ENCODE data around the gene HS2ST1. TPM values are rescaled to one million over a fixed set of nuclear protein-coding genes. Genes with fewer than 3 reads are reported as not detected.
"Not testable (repeated sequence)": the region's sequence is repeated elsewhere in the genome, so short reads cannot be mapped to it uniquely, and the experiment has no call there.

The HS2ST1 gene
- 10 to 100 TPM; 18.6 to 26.9 (median 22.6) TPM for polyA plus RNA-seq (ENCODE audit: insufficient read length in 10 of 10)
- long read RNA-seq, donor 1, full-length matches to known transcripts, result 6 of 6 reads
- long read RNA-seq, donor 1, partial matches to known transcripts, result 0 of 6 reads
- long read RNA-seq, donor 1, other reads (novel, unspliced or antisense), result 0 of 6 reads
- long read RNA-seq, donor 2, full-length matches to known transcripts, result 1 of 1 reads
- long read RNA-seq, donor 2, partial matches to known transcripts, result 0 of 1 reads
- long read RNA-seq, donor 2, other reads (novel, unspliced or antisense), result 0 of 1 reads
- long read RNA-seq, donor 3, result 0 reads
- long read RNA-seq, donor 4, full-length matches to known transcripts, result 4 of 4 reads
- long read RNA-seq, donor 4, partial matches to known transcripts, result 0 of 4 reads
- long read RNA-seq, donor 4, other reads (novel, unspliced or antisense), result 0 of 4 reads
- long read RNA-seq, donor 5, full-length matches to known transcripts, result 5 of 5 reads
- long read RNA-seq, donor 5, partial matches to known transcripts, result 0 of 5 reads
- long read RNA-seq, donor 5, other reads (novel, unspliced or antisense), result 0 of 5 reads
- long read RNA-seq, donor 6, full-length matches to known transcripts, result 10 of 10 reads
- long read RNA-seq, donor 6, partial matches to known transcripts, result 0 of 10 reads
- long read RNA-seq, donor 6, other reads (novel, unspliced or antisense), result 0 of 10 reads
- long read RNA-seq, donor 7, full-length matches to known transcripts, result 10 of 10 reads
- long read RNA-seq, donor 7, partial matches to known transcripts, result 0 of 10 reads
- long read RNA-seq, donor 7, other reads (novel, unspliced or antisense), result 0 of 10 reads
- long read RNA-seq, donor 8, full-length matches to known transcripts, result 8 of 8 reads
- long read RNA-seq, donor 8, partial matches to known transcripts, result 0 of 8 reads
- long read RNA-seq, donor 8, other reads (novel, unspliced or antisense), result 0 of 8 reads
- long read RNA-seq, donor 9, result 0 reads

DNA sequence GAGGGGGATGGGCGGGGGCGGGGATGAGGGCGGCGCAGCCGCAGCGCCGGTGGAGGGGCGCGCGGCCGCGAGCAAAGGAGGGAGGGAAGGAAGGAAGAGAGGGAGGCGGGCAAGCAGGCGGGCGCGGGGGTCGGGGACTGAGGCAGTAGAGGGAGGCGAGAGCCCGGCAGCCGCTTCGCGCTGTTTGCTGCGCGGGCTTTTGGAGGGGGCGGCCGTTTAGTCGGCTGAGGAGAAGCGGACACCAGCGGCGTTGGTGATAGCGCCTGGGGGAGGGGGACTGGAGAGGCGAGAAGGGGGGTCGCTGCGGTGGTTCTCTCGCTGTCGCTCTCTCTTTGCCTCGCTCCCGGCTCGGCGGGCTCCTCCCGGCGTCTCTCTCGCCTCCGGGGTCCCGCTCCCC is at the start of gene HS2ST1:
HS2ST1 (plus strand) TSS at position 35 of the 397 bp plus-strand sequence.
- DNase-seq, result no peak

DNA sequence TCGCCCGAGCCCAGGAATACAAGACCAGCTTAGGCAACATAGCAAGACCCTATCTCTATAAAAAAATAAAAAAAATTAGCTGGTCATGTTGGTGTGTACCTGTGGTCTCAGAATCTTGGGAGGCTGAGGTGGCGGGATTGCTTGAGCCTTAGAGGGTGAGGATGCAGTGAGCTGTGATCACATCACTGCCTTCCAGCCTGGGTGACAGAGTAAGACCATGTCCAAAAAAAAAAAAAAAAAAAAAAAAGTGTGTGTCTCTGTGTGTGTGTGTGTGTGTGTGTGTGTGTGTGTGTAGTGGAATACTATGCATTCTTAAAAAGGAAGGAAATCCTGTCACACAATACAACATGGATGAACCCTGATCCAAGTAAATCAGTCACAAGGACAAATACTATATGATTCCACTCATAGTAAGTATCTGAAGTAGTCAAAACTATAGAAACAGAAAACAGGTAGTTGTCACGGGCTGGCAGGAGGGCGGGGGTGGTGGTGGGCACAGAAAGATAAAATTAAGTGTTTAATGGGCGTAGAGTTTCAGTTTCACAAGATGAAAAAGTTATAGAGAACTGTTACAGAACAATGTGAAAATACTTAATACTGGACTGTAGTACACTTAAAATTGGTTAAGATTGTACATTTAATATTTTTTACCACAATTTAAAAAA is 48.3 kb upstream of the HS2ST1 start:
- DNase-seq, result no peak

DNA sequence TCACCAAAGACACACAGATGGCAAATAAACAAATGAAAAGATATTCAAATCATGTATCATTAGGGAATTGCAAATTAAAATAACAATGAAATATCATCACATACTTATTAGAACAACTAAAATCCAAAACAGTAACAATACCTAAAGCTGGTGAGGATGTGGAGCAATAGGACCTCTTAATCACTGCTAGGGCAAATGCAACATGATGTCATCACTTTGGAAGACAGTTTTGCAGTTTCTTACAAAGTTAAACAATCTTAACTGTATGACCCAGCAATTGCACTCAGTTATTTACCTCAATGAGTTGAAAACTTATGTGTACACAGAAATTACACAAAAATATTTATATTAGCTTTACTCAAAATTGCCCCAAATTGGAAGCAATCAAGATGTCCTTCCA is 47.8 kb upstream of the HS2ST1 start:
- DNase-seq, result no peak

DNA sequence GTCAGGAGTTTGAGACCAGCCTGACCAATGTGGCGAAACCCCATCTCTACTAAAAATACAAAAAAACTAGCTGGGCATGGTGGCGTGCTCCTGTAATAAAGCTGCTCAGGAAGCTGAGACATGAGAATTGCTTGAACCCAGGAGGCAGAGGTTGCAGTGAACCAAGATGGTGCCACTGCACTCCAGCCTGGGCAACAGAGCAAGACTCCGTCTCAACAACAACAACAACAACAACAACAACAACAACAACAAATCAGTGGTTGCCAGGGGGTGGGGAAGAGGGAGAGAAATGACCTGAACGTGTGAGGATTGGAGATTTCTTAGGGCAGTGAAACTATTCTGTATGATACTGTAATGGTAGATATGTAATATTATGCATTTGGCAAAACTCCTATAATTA is 47.2 kb upstream of the HS2ST1 start:
- DNase-seq, result not testable (repeated sequence)

DNA sequence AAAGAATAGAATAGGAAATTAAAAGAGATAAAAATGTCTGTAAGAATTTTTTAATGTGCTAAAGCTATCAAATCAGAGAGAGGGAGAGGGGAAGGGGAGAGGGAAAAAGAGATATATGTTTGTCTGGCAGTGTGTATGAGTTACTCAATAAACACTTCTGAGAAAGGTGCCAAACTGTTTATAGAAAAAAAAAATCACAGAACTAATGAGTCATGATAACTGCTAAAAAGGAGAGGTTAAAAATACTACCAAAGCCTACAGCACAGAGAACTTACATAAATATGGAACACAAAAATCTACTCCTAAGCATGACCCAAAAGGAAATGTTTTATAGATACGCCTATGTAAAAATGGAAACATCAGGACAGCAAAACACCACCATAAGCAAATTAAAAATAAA is 46.0 kb upstream of the HS2ST1 start:
- no peak for DNase-seq

DNA sequence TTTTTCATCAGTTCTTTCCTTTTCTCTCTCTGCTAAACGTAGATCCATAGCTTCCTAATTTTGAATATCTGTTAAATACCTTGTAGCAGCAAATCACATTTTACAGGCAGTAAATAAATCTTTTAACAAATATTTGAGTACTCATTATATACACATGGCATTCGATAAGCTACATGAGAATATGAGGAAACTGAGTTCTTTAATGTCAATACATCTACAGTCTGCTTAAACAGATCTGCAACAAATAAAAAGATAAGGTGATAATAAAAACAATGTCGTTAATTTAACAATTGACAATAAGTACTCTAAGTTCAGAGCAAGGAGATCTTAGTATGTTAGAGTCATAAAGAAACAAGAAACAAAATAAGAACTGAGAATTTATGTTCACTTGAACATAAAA is 43.4 kb upstream of the HS2ST1 start:
- DNase-seq, result no peak

DNA sequence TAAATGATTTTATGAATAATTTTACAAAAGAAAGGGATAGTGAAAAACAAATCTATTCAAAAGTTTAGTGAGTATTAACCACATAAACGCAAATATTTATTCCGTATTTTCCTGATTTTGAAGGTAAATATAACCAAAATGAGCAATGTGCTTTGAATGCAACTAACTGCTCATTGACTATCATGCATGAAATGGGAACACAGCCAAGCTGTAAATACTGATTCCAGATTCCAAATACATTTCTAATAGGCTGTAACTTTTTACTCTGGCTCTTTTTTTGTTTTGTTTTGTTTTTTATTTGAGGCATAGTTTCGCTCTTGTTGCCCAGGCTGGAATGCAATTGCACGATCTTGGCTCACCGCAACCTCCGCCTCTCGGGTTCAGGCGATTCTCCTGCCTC is 42.3 kb upstream of the HS2ST1 start:
- DNase-seq, result peak; percentile 9 to 40 (median 15)

DNA sequence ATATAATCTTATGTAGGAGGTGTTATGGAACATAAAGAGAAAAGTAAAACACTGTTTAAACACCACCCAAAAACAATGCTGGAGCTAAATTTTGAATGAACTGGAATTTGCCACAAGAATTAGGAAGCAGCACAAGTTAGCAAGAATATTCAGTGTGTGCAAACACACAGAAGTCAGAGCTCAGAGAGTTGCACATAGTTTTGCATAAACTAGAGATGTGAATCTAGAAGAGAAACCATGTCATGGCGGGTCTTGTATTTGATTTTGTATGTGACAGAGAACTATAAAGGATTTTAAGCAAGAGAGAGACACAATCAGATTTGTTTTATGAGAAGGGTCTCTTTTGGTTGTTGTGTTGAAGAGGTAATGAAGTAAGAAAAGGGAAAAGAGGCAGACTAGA is 38.7 kb upstream of the HS2ST1 start:
- DNase-seq, result no peak

DNA sequence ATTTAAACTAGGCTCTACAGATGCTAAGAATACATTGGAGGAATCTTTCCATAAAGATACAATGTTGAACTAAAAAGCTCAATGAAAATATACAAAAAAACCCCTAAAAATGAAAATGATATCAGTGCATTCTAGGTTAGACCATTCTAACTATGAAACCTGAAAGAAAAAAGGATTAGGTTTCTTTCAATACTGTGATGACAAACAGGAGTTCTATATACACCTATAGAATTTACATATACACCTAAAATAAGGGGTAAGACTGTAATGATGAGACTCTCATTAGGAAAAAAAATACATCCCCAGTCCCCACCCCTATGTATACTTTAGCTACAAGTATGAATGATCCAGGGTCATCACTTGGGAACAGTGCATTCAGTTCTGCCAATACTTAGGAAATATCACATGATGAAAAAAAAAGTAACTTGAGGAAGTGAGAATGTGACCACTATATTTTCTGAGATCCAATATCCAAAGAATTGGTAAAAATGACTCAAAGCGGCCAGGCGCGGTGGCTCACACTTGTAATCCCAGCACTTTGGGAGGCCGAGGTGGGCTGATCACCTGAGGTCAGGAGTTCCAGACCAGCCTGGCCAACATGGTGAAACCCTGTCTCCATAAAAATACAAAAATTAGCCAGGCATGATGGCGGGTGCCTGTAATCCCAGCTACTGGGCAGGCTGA is 26.8 kb upstream of the HS2ST1 start:
- DNase-seq, result no peak

DNA sequence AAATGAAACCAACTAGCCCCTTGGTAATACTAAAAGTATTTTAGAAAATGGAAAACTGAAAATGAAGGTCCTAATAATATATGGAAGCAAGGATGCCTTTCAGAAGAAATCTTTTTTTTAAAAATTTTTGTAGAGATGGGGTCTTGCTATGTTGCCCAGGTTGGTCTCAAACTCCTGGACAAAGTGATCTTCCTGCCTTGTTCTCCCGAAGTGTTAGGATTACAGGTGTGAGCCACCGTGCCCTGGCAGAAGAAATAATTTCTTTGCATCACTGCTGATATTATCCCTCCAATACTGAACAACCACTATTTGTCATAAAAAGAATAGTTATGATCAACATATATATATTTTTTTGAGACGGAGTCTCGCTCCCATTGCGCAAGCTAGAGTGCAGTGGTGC is 26.1 kb upstream of the HS2ST1 start:
- no peak for DNase-seq

DNA sequence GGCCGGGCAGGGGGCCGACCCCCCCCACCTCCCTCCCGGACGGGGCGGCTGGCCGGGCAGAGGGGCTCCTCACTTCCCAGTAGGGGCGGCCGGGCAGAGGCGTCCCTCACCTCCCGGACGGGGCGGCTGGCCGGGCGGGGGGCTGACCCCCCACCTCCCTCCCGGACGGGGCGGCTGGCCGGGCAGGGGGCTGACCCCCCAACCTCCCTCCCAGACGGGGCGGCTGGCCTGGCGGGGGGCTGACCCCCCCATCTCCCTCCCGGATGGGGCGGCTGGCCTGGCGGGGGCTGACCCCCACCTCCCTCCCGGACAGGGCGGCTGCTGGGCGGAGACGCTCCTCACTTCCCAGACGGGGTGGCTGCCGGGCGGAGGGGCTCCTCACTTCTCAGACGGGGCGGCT is 15.0 kb upstream of the HS2ST1 start:
- DNase-seq, result not testable (repeated sequence)

DNA sequence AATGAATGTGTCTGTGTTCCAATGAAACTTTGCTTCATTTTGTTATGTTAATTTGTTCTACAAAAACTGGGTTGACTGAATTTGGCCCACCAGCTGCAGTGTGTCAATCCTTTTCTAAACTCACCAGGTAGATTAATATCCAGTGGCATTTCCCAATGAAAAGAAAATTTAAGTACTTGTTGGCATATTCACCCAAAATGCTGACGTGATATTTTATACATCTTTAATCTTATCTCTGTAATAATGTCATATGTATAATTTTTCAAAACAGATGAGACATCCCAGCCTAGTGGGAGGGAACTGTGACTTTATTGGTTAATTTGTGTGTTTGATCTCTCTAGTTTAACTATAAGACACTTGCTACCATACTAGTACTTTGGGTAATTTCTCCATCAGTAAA is 8.6 kb upstream of the HS2ST1 start:
- no peak for DNase-seq

DNA sequence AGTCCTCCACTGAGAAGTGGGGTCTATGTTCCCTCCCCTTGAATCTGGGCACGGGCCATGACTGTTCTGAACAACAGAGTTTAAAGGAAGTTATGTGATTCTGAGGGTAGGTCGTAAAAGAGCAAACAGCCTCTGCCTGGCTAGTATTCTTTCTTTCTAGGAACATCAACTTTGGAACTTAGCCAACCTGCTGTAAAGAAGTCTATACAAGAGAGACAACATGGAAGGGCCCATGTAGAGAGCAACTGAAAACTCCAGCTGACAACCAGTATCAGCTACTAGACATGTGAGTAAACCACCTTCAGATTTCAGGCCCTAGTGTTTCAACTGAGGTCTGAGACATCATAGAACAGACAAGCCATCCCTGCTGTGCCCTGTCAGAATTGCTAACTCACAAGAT is 8.0 kb upstream of the HS2ST1 start:
- peak in 1 of 3 donors; percentile 3 for DNase-seq

DNA sequence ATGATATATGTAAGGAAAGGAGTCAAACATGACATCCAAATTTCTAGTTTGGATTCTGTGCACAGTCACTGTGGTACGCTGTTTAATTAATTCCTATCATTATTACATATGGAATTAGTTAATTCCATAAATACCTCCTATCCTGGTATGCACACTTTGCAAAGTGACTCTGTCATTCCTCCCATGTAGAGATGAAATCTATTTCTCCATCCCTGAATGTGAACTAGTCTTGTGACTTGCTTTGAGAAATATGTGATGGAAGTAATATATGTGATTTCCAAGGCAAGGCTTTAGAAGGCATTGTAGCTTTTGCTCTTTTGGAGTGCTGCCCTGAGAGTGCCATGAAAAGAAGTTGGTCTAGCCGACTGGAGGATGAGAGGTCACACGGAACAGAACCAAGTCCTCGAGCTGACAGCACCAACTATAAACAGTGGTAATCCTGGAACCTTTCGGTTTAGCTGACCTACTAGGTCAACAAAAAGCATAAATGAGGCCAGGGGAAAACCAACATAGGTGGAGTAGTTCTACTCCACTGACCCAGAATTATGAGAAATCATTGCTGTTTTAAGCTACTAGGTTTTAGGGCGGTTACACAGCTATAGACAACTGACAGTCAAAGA is 2.0 kb upstream of the HS2ST1 start:
- DNase-seq, result no peak

DNA sequence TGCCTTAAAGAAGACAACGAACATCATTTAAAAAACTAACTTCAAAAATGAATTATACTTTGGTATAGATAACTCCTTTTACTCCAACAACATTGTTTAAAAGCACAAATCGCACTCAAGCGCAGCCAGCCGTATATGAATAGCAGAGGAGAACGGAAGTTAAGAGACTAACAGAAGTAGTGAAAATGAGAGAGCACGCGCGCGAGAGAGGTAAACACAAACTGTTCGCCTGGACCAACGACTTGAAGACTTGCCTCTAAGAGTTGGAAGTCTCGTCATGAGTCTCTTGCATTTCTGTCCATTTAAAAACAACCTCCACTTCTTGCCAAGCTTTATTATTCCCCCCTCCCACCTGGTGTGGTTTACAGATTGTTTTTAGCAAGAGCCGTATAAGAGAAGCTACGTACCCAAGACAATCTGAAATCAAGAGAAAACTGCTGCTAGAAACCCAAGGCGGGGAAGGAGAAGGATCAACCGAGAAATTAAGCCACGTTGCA is 988 bp upstream of the HS2ST1 start:
- DNase-seq, result peak in 1 of 3 donors; percentile 13

DNA sequence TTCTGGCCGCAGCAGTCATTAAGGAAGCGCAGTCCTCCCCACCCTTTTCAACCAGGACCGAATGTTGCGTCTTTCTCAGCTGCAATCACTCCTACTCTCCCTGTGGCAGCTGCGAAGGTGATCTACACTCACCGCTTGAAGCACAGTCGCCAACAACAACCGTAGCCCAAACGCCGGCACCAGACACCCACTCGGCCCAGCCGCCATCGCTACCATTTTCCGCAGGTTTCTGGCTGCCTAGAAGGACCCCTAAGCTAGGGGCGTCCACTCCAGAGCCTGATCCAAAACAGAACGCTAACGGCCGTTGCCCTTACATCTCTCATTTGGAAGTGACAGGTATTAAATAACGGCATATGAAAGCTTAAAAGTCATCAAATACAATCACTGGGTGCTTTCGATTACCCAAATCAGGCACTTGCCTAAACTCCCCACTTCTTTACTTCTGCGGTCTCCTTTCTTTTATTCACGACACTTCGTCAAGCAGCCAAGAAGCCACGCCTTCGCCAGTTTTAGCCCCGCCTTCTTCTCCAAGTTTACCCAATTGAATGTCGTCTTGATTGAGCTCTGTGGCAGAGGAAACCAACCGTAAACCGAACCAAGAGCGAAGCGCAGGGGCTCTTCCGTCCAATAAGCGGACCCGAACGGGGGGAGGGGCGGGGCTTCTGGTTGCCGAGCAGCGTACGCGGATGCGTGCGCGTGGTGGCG is 387 bp upstream of the HS2ST1 start, which contains the start of gene SELENOF:
SELENOF (minus strand) TSS at position 231 of the 705 bp plus-strand sequence; CDS start at position 216, 15 bp downstream.
- peak; percentile 100 for DNase-seq

DNA sequence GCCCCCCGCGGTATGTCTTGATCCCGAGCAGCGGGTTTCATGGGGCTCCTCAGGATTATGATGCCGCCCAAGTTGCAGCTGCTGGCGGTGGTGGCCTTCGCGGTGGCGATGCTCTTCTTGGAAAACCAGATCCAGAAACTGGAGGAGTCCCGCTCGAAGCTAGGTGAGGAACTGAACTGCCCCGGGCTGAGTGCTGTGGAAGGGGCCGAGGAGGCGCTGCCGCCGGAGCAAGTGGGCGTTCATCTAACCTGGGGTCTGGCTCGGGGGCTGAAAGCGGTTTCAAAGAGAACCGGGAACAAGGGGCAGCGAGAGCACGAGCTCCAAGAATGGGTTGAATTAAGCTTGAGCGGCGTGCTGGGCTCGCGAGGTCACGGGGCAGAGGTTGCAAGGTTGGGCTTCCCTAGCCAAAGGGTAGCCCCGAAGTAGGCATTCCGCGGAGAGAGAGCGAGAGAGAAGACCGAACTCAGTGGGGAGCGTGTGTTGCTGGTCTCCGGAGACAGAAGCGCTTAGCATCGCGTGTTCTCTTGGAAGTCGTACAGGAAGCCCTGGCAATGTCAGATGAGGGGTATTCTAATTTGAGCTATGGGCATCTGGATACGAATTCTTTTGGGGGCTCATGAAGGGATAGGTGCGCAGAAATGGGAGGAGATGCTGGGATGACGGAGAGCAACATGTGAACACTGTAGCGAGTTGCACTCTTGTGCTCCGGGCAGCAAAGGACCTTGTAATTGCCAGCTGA is 732 bp downstream of the HS2ST1 start:
- peak; percentile 54 to 86 (median 59) for DNase-seq

DNA sequence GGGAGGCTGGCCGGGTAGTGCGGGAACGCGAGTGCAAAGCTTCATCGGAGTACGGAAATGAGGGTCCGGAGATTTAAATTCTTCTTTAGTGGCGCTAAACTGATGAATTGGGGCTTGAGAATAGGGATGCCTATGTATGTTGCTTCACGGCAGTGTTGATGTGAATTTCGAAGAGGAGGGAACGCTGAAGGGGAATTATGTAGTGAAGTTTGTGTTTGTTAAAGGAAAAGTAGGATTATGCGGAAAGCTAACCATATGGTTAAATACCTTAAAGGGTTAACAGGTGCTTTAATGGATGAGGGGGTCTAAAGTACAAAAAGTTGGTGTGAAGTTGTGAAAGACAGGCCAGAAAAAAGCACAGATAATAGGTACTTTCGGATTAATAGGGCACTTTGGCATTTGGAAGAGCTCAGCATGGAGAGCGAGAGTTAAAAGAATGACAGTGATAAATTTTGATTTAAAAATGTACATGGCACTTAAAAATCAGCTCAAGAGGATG is 1.4 kb downstream of the HS2ST1 start:
- DNase-seq, result no peak

DNA sequence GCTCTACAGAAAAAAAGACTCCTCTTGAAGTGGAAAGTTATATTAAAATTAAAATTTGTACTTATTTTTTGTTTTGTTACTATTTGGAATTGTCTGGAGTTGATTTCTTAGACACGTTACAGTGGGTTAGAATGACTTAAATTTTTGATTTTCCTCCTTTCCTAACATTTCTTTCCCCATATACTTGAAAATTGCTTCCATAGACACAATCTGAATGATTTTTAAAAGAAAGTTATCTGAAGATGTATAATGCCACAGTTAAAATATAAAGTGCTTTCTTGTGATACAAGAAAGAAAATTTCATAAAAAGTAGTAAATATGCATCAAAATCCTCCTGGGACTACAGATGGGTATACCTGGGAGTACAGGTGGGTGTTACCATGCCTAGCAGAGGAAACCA is 2.3 kb downstream of the HS2ST1 start:
- DNase-seq, result no peak

Measured in muscle of back (tissue), 13 donors.